Ovary (tissue), 9 donors: ENCODE measurements around the gene ILF3. TPM values are rescaled to one million over a fixed set of nuclear protein-coding genes. Genes with fewer than 3 reads are reported as not detected.

Experiments used
- DNase-seq, 5 donors: peaks; one replicate each; pipeline ENCODE4 v3.0.0-alpha.2; 2019 to 2020
- H3K27ac ChIP-seq, 2 donors: fragments of 200-600 bp; one replicate each; pipeline versions ENCODE4 v1.5.1 to v1.8.0; 2019 to 2022
- H3K27me3 ChIP-seq: fragments of 200-600 bp; one replicate; pipeline ENCODE4 v1.8.0; 2022
- H3K36me3 ChIP-seq: fragments of 200-600 bp; sonication (generic); one replicate; pipeline ENCODE4 v1.5.1; 2019
- H3K4me1 ChIP-seq: one replicate; pipeline ENCODE4 v1.8.1; 2013; ENCODE audit warnings: mild to moderate bottlenecking, moderate library complexity; ENCODE audit not compliant: insufficient read depth
- H3K4me3 ChIP-seq: fragments of 200-600 bp; sonication (generic); one replicate; pipeline ENCODE4 v1.5.1; 2017
- H3K9me3 ChIP-seq, 2 donors: fragments of 200-600 bp in 1 of 2; sonication (generic) in 1 of 2; one replicate each; pipeline versions ENCODE4 v1.5.1 to v1.8.1; 2013 to 2019; ENCODE audit warnings: mild to moderate bottlenecking in 1 of 2, moderate library complexity in 1 of 2
- CTCF ChIP-seq, 3 donors: fragments of 450-650 bp in 2 of 3; fragments of 200-600 bp in 1 of 3; IDR thresholded peaks; one replicate each; pipeline versions ENCODE4 v1.5.1 to v1.8.0; 2016 to 2022; ENCODE audit warnings: antibody characterized with exemption in 3 of 3, mild to moderate bottlenecking in 1 of 3
- EP300 ChIP-seq: sonication (generic); formaldehyde crosslinking; IDR thresholded peaks from one replicate; pipeline ENCODE4 v1.6.1; 2017; ENCODE audit warnings: antibody characterized with exemption
- POLR2A ChIP-seq: fragments of 450-650 bp; IDR thresholded peaks from one replicate; pipeline ENCODE4 v1.6.1; 2017; ENCODE audit warnings: antibody characterized with exemption, mild to moderate bottlenecking, moderate library complexity
- WGBS, 3 donors: extraction: QIAGEN DNeasy Blood & Tissue Kit in 1 of 3; methylation state at CpG; one replicate each; pipeline versions ENCODE4 v1.1.5 to v1.1.7; 2013 to 2017; 5-methylcytosine and 5-hydroxymethylcytosine counted together
- intact Hi-C, 4 donors: fragments of 100-400 bp; cut with DNase I; formaldehyde crosslinking; loops; one replicate each; pipeline versions ENCODE4 v1.11.0 to v1.15.1; 2022 to 2023
- polyA plus RNA-seq, 2 donors: library from polyadenylated mRNA; stranded (reverse); fragments of 200-250 nt in 1 of 2; fragments of 350-450 nt in 1 of 2; fragmentation: Illumina TruSeq in 1 of 2; extraction: RNeasy Lipid Tissue Mini Kit (QIAGEN cat#74804) in 1 of 2; gene quantifications; one replicate each; pipeline ENCODE4 v1.2.3, GENCODE V29; 2013 to 2014
- total RNA-seq, 7 donors: library from RNA; depleted of rRNA in 2 of 7; stranded (reverse); fragments of >200 nt in 2 of 7; fragmentation: NEBNext Ultra II Directional in 3 of 7; extraction: Animal tissue kit (Norgen Biotek cat#: 25700) in 3 of 7; gene quantifications; one replicate each; pipeline versions ENCODE4 v1.1.0 to v1.2.4, GENCODE V29; 2016 to 2023
- donor health status: DM: no; HTN: no; CAD: no; lungs with moderate emphysema.
- donor health status: DM: no; HTN: no; CAD: no.
- donor health status: Bipolar disorder and iron deficiency.
- donor health status: DM: yes; HTN: yes; CAD: no.
- donor health status: DM: no; HTN: no; CAD: no.
- donor health status: DM: yes; HTN: yes; CAD: no.

ILF3 gene
- total and polyA plus RNA-seq, 9 donors, result 90.0 to 295 (median 227) TPM

GRCh38 chr19:10718205-10719196, 64.4 kb downstream of the ILF3 start:
- no peaks in the 10 kb centered on the region for H3K36me3 ChIP-seq
- H3K27me3 ChIP-seq, result no peaks in the 10 kb centered on the region
- DNase-seq, result peak in 4 of 5 donors; percentile 29 to 75 (median 53)
- peak overlapping the region; percentile 96 for H3K4me3 ChIP-seq
- peaks cover 17% of the 10 kb centered on the region for H3K4me1 ChIP-seq
- H3K27ac ChIP-seq, result peak overlapping the region; percentile 35 to 87
- no peaks in the 10 kb centered on the region for H3K9me3 ChIP-seq
- intact Hi-C loops, result loop anchor here in 3 of 4 donors (5.0 to 10.0 kb wide), 4 partner anchors 49 to 149 kb away; no protein-coding TSS in a partner anchor
- TF ChIP-seq POLR2A (no peak), CTCF (IDR thresholded peaks at IDR 0.05) (no peak), EP300 (no peak)
- WGBS, 3 donors, result 1 to 2% (median 1%) methylated on average over 28 to 70 of the region's 70 CpGs

GRCh38 chr19:10719466-10719961, 65.4 kb downstream of the ILF3 start:
- no peaks in the 10 kb centered on the region for H3K36me3 ChIP-seq
- peak overlapping the region; percentile 96 for H3K4me3 ChIP-seq
- no peak overlapping the region for H3K27ac ChIP-seq
- H3K27me3 ChIP-seq, result no peaks in the 10 kb centered on the region
- intact Hi-C loops, result loop anchor here in 3 of 4 donors (5.0 to 10.0 kb wide), 4 partner anchors 48 to 148 kb away; no protein-coding TSS in a partner anchor
- WGBS, 3 donors, result 31 to 37% (median 35%) methylated on average over 5 of the region's 5 CpGs
- H3K4me1 ChIP-seq, result peaks cover 17% of the 10 kb centered on the region
- TF ChIP-seq POLR2A, result no peak
- no peak for TF ChIP-seq CTCF (IDR thresholded peaks at IDR 0.05)
- no peak for TF ChIP-seq EP300
- no peak for DNase-seq
- H3K9me3 ChIP-seq, result no peaks in the 10 kb centered on the region

GRCh38 chr19:10720607-10721125, 66.5 kb downstream of the ILF3 start:
- peaks cover 17% of the 10 kb centered on the region for H3K4me1 ChIP-seq
- WGBS, 3 donors, result 87 to 91% (median 89%) methylated on average over 6 of the region's 6 CpGs
- no peak overlapping the region for H3K27ac ChIP-seq

More at GRCh38 chr19:10720607-10721125, 66.5 kb downstream of the ILF3 start:
- no peaks in the 10 kb centered on the region for H3K9me3 ChIP-seq
- H3K4me3 ChIP-seq, result no peak overlapping the region
- intact Hi-C loops, result loop anchor here in 1 of 4 donors (5.0 kb wide), 1 partner anchor 142 kb away; no protein-coding TSS in a partner anchor
- H3K36me3 ChIP-seq, result no peaks in the 10 kb centered on the region
- no peak for TF ChIP-seq EP300
- TF ChIP-seq POLR2A, result no peak
- TF ChIP-seq CTCF (IDR thresholded peaks at IDR 0.05), result no peak
- no peak for DNase-seq
- H3K27me3 ChIP-seq, result no peaks in the 10 kb centered on the region
